SK-N-SH (cell line): Measurements from ENCODE around the gene THEM4.

Experiments
- CHD2 ChIP-seq: fragments of 150-350 bp; IDR thresholded peaks from 2 replicates; pipeline ENCODE4 v1.6.1; 2018; ENCODE audit warnings: low read length; ENCODE audit not compliant: partially characterized antibody
- CTCF ChIP-seq: fragments of 200-600 bp; sonication (generic); IDR thresholded peaks from 2 replicates; pipeline ENCODE4 v1.6.1; 2017; ENCODE audit warnings: antibody characterized with exemption, mild to moderate bottlenecking, moderate library complexity
- EP300 ChIP-seq, 2 experiments: IDR thresholded peaks; 2 replicates each; pipeline versions ENCODE4 v1.4.0 to v1.6.1; 2012; ENCODE audit warnings: borderline replicate concordance in 1 of 2, low read depth in 1 of 2, low read length in 1 of 2
- FOSL2 ChIP-seq: IDR thresholded peaks from 2 replicates; pipeline ENCODE4 v1.4.0; 2012; ENCODE audit warnings: low read depth, mild to moderate bottlenecking, moderate library complexity, borderline replicate concordance
- POLR2AphosphoS5 ChIP-seq: IDR thresholded peaks from 2 replicates; pipeline ENCODE4 v1.6.1; 2012; ENCODE audit warnings: low read depth, low read length
- RAD21 ChIP-seq: IDR thresholded peaks from 2 replicates; pipeline ENCODE4 v1.6.1; 2012; ENCODE audit warnings: mild to moderate bottlenecking, low read length
- RXRA ChIP-seq: IDR thresholded peaks from 2 replicates; pipeline ENCODE4 v1.4.0; 2012; ENCODE audit warnings: low read depth, mild to moderate bottlenecking, borderline replicate concordance
- SIN3A ChIP-seq: IDR thresholded peaks from 2 replicates; pipeline ENCODE4 v1.6.1; 2012; ENCODE audit warnings: low read depth, mild to moderate bottlenecking, low read length, moderate library complexity, borderline replicate concordance
- SMC3 ChIP-seq: IDR thresholded peaks from 2 replicates; pipeline ENCODE4 v1.6.1; 2012; ENCODE audit warnings: low read depth, low read length, improper control_type of control experiment
- TCF12 ChIP-seq: IDR thresholded peaks from 2 replicates; pipeline ENCODE4 v1.4.0; 2012
- TEAD4 ChIP-seq: IDR thresholded peaks from 2 replicates; pipeline ENCODE4 v1.4.0; 2012; ENCODE audit warnings: mild to moderate bottlenecking, borderline replicate concordance; ENCODE audit not compliant: insufficient read depth
- TF ChIP-seq, protein P1 (sequence below): IDR thresholded peaks from 2 replicates; pipeline ENCODE4 v1.4.0; 2012; ENCODE audit warnings: low read depth
- TF ChIP-seq, protein P2 (sequence below): fragments of 150-350 bp; IDR thresholded peaks from 2 replicates; pipeline ENCODE4 v1.6.1; 2017; ENCODE audit warnings: antibody characterized with exemption, low read length, low read depth, borderline replicate concordance

GRCh38 chr1:151871284-151872030 is 37.9 kb downstream of the THEM4 start:
- TF ChIP-seq FOSL2, result no peak
- TF ChIP-seq CHD2, result no peak
- TF ChIP-seq POLR2AphosphoS5, result no peak
- no peak for TF ChIP-seq CTCF
- TF ChIP-seq, protein P1, sequence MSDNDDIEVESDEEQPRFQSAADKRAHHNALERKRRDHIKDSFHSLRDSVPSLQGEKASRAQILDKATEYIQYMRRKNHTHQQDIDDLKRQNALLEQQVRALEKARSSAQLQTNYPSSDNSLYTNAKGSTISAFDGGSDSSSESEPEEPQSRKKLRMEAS, result no peak
- TF ChIP-seq, protein P2, sequence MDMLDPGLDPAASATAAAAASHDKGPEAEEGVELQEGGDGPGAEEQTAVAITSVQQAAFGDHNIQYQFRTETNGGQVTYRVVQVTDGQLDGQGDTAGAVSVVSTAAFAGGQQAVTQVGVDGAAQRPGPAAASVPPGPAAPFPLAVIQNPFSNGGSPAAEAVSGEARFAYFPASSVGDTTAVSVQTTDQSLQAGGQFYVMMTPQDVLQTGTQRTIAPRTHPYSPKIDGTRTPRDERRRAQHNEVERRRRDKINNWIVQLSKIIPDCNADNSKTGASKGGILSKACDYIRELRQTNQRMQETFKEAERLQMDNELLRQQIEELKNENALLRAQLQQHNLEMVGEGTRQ, result no peak
- no peak for TF ChIP-seq TCF12
- TF ChIP-seq SIN3A, result no peak
- no peak for TF ChIP-seq SMC3
- no peak for TF ChIP-seq RAD21
- TF ChIP-seq RXRA, result no peak
- no peak for TF ChIP-seq TEAD4
- TF ChIP-seq EP300 (IDR thresholded peaks at IDR 0.05; ENCODE audit: borderline replicate concordance in 1 of 2, low read depth in 1 of 2, low read length in 1 of 2), result no peak
